Liver (tissue), 3 donors: Measurements from ENCODE around the gene NAXD.

Source experiments
- EGR1 ChIP-seq, 2 donors: IDR thresholded peaks; 2 replicates each; pipeline ENCODE4 v1.6.1; 2016 to 2018; ENCODE audit warnings: antibody characterized with exemption in 2 of 2, low read depth in 2 of 2
- GABPA ChIP-seq, 2 donors: IDR thresholded peaks in 1 of 2; conservative IDR thresholded peaks in 1 of 2; 2 replicates each; pipeline ENCODE4 v1.6.1; 2016; ENCODE audit warnings: antibody characterized with exemption in 2 of 2, mild to moderate bottlenecking in 1 of 2, moderate library complexity in 1 of 2
- RAD21 ChIP-seq, 2 donors: IDR thresholded peaks; 2 replicates each; pipeline ENCODE4 v1.6.1; 2016; ENCODE audit warnings: antibody characterized with exemption in 2 of 2, mild to moderate bottlenecking in 2 of 2
- SP1 ChIP-seq: IDR thresholded peaks from 2 replicates; pipeline ENCODE4 v1.6.1; 2018; ENCODE audit warnings: antibody characterized with exemption, mild to moderate bottlenecking
- TAF1 ChIP-seq: conservative IDR thresholded peaks from 2 replicates; pipeline ENCODE4 v1.6.1; 2016; ENCODE audit warnings: antibody characterized with exemption, mild to moderate bottlenecking
- YY1 ChIP-seq: IDR thresholded peaks from 2 replicates; pipeline ENCODE4 v1.6.1; 2016; ENCODE audit warnings: antibody characterized with exemption, mild to moderate bottlenecking
- TF ChIP-seq, protein P1 (sequence below): fragments of 150-350 bp; IDR thresholded peaks from 2 replicates; pipeline ENCODE4 v1.5.1; 2017; ENCODE audit warnings: improper control_type of control experiment, low read depth, low read length; ENCODE audit not compliant: missing input control
- TF ChIP-seq, protein P2 (sequence below): IDR thresholded peaks from 2 replicates; pipeline ENCODE4 v1.6.1; 2016; ENCODE audit warnings: antibody characterized with exemption, mild to moderate bottlenecking
- TF ChIP-seq, protein P3 (sequence below): IDR thresholded peaks from 2 replicates; pipeline ENCODE4 v1.6.1; 2016; ENCODE audit warnings: antibody characterized with exemption
- donor health status: healthy.
- donor health status: healthy.

DNA sequence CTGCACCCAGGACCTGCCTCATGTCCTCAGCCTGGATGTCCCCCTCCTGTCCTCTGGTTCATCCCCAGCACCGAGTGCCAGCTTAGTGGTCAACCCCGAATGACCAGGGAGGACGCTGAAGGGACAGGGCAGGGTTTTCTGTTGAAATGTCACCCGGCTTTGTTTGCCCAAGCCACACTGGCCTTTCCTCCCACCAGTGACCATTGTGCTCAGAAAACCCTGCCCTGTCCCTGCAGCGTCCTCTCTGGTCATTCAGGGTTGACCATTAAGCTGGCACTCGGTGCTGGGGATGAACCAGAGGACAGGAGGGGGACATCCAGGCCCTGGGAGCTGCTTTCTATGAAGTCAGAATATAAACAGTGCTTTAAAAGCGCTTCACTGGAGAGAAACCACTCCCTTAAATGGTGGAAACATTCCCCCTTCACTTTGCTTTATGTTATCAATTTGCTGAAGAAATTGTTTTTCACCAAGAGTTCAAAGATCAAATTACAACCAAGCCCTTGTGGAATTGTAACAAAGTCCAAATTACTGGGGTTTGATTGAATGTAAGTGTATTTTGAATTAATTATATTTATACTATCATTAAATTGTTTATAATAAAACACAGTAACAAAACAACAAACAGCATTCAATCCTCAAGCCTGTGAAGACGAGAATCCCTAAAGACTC, 69.2 kb downstream of the NAXD start:
- peak; percentile 69 for TF ChIP-seq YY1
- TF ChIP-seq, protein P1, sequence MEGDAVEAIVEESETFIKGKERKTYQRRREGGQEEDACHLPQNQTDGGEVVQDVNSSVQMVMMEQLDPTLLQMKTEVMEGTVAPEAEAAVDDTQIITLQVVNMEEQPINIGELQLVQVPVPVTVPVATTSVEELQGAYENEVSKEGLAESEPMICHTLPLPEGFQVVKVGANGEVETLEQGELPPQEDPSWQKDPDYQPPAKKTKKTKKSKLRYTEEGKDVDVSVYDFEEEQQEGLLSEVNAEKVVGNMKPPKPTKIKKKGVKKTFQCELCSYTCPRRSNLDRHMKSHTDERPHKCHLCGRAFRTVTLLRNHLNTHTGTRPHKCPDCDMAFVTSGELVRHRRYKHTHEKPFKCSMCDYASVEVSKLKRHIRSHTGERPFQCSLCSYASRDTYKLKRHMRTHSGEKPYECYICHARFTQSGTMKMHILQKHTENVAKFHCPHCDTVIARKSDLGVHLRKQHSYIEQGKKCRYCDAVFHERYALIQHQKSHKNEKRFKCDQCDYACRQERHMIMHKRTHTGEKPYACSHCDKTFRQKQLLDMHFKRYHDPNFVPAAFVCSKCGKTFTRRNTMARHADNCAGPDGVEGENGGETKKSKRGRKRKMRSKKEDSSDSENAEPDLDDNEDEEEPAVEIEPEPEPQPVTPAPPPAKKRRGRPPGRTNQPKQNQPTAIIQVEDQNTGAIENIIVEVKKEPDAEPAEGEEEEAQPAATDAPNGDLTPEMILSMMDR, result peak; percentile 13
- no peak for TF ChIP-seq RAD21 (IDR thresholded peaks at IDR 0.05)
- TF ChIP-seq SP1, result peak; percentile 71
- TF ChIP-seq EGR1 (IDR thresholded peaks at IDR 0.05; ENCODE audit: low read depth in 2 of 2), result peak in 1 of 2 donors; percentile 11
- TF ChIP-seq TAF1, result no peak
- TF ChIP-seq GABPA (IDR thresholded peaks at IDR 0.05 in 1 of 2, conservative IDR thresholded peaks at IDR 0.05 in 1 of 2), result no peak
- TF ChIP-seq, protein P2, sequence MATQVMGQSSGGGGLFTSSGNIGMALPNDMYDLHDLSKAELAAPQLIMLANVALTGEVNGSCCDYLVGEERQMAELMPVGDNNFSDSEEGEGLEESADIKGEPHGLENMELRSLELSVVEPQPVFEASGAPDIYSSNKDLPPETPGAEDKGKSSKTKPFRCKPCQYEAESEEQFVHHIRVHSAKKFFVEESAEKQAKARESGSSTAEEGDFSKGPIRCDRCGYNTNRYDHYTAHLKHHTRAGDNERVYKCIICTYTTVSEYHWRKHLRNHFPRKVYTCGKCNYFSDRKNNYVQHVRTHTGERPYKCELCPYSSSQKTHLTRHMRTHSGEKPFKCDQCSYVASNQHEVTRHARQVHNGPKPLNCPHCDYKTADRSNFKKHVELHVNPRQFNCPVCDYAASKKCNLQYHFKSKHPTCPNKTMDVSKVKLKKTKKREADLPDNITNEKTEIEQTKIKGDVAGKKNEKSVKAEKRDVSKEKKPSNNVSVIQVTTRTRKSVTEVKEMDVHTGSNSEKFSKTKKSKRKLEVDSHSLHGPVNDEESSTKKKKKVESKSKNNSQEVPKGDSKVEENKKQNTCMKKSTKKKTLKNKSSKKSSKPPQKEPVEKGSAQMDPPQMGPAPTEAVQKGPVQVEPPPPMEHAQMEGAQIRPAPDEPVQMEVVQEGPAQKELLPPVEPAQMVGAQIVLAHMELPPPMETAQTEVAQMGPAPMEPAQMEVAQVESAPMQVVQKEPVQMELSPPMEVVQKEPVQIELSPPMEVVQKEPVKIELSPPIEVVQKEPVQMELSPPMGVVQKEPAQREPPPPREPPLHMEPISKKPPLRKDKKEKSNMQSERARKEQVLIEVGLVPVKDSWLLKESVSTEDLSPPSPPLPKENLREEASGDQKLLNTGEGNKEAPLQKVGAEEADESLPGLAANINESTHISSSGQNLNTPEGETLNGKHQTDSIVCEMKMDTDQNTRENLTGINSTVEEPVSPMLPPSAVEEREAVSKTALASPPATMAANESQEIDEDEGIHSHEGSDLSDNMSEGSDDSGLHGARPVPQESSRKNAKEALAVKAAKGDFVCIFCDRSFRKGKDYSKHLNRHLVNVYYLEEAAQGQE, result no peak
- TF ChIP-seq, protein P3, sequence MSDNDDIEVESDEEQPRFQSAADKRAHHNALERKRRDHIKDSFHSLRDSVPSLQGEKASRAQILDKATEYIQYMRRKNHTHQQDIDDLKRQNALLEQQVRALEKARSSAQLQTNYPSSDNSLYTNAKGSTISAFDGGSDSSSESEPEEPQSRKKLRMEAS, result no peak
